HG02588 (cell line): ENCODE results near the gene CKAP2L.

ENCODE experiments used
- ATAC-seq: cut with Tn5 transposase; IDR thresholded peaks from one replicate; pipeline ENCODE4 v1.9.1; 2021; ENCODE audit warnings: mild to moderate bottlenecking, moderate library complexity; ENCODE audit not compliant: unreplicated experiment

Gene CKAP2L, protein sequence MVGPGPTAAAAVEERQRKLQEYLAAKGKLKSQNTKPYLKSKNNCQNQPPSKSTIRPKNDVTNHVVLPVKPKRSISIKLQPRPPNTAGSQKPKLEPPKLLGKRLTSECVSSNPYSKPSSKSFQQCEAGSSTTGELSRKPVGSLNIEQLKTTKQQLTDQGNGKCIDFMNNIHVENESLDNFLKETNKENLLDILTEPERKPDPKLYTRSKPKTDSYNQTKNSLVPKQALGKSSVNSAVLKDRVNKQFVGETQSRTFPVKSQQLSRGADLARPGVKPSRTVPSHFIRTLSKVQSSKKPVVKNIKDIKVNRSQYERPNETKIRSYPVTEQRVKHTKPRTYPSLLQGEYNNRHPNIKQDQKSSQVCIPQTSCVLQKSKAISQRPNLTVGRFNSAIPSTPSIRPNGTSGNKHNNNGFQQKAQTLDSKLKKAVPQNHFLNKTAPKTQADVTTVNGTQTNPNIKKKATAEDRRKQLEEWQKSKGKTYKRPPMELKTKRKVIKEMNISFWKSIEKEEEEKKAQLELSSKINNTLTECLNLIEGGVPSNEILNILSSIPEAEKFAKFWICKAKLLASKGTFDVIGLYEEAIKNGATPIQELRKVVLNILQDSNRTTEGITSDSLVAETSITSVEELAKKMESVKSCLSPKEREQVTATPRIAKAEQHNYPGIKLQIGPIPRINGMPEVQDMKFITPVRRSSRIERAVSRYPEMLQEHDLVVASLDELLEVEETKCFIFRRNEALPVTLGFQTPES

DNA sequence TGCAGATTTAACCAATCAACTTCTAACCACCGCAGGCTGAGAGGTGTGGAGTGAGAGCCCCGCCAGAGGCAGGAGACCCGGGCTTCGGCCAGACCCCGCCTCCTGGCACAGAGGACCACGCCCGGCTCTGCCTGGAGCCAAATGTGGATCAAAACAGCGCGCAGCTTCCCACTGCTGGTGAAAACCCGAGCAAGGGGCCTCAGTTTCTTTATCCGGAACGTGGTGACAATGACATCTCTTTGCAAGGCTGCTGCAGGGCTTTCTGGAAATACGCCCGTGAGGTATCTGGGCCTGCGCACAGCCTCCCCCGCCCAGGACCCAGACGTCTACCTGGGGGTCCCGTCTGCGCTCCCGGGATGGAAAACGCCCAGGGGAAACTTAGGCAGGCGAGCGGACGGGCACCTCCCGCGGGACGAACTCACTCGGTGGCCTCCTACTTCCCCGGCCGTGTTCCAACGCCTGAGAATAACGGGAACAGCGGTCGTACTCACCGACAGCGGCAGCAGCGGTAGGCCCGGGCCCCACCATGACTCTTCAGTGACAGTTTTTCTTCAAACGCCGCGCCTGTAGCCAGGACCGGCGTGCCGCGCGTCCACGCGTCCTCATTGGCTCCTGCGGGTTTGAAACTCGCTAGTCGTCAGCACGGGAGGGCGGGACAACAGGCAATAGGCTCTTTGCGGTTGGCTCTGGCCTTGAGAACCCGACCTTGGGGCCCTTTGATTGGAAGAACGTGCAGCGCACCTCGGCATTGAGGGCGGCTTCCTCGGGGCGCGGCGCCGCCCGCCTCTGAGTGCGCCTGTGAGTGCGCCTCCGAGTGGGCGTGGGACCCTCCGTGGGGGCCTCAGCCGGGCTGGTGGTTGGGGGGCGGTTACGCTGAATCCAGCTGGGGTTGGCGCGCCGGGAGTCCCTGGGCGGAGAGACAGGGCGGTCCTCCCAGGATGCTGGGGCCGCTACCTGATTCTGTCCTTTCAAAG, at the start of gene CKAP2L:
TSS of gene CKAP2L (minus strand) at position 539 of the 974 bp plus-strand sequence. CDS start at position 528, 11 bp downstream.
- ATAC-seq = peak; percentile 98

DNA sequence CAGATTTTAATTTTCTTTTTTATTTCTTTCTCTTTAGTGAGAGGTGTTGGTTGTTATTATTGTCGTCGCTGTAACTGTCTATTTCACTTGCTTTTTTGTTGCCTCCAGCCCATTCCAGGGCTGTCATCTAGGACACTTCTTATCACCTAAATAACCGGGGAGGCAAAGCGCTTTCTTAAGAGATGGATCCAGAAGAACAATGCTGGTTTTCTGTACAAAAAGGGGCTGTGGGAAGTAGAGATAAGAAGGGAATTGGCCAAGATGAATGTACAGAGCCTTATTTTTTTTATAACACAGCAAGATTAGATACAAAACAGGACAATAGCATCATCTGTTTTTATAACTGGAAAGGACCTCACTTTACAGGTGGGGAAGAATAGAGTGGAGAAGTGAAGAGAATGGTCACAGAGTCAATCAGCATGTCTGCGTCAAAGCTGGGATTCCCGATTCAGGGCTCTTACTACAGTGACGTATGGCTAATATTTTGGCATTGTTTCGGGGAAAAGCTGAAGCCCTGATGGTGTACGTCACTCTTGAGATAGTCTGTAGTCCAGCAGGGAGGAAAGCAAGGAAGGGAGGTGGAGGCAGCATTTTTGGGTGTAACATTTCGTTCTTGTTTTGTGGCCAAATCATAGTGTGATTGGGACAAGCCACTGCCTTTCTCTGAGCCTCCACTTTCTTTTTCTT, 49.0 kb upstream of the CKAP2L start:
- no peak for ATAC-seq

DNA sequence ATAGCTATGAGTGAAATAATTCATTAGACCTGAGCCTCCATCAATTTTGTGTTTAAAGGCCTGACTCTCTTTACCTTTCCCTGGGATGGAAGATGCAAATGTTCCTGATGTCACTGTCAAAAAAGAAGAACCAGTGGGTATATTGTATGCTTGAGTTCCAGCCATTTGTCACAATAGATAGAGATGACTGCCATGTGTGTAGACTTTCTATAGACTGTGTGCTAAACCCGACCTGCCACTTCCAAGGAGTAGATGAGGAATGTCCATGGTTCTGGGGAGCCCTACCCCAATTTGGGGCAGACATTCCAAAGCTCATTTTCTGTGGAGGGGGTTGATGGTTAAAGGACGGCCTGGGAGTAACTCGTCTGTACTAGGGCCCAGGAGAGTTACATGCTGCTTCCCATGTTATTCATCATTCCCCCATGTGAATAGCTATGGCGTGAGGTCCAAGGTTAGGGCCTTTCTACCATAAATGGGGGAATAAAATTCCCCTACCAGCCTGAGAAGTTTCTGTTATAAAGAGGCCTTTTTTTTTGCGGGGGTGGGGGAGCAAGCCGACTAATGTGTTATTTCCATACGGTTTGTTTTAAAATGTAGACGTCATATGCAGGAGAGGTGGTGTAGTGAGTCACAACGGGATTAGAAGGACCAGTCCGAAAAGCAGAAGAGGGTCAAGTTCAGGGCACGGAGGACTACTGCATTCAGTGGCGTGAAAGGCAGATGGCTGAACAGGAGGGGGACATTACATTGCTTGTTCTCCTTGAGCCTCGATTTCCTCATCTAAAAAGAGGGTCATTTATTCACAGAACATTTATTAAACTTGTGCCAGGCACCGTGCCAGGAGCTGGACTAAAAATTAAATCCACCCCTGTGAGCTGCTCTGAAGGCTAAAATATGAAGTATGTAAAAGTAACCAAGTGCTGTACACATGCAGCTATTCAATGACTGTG, 48.2 kb upstream of the CKAP2L start:
- ATAC-seq = no peak

DNA sequence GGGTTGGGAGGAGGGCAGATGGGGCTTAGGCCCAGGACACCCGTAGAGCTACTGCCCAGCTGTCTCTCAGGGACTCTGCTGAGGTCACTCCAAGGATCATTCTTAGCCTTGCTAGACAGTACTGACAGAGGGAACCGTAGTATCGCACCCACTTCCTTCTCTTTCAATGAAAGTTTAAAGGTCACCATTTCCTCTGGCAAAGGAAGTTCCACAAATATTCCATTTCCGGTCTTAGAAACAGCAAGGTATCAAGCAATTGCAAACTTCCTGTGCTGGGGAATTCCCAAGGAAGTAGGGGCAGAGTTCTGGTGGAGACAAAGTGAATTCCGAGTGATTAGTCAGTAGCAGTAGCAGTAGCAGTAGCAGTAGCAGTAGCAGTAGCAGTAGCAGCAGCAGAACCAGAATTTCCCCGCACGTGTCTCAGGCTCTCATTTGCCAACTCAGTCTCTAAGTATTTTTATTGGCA, 47.5 kb upstream of the CKAP2L start:
- ATAC-seq = no peak

DNA sequence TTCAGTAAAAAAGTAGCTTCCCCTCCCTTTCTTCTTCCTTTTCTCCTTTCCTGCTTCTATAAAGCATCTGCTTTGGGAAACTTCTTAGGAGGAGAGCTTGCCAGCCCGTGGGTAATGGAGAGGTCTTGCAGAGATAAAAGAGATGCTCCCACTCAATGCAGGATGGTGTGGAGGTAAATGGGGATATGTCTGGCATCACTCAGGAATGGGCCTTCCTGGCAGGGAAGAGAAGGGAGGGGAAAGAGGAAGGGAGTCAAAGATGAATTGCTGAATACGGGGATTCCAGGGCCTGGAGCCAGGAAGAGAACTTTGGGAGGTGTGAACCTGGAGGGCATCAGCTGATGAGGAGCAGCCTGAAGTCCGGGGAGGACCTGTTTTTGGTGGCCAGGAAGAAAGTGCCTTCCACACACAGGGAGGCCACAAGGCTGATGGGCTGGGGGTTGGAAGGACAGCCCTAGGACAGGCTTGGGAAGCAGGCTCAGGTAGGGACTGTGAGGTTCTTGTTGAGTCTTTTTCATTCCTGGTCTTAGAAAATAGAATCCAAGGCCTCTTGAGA, 46.9 kb upstream of the CKAP2L start:
- ATAC-seq = no peak

DNA sequence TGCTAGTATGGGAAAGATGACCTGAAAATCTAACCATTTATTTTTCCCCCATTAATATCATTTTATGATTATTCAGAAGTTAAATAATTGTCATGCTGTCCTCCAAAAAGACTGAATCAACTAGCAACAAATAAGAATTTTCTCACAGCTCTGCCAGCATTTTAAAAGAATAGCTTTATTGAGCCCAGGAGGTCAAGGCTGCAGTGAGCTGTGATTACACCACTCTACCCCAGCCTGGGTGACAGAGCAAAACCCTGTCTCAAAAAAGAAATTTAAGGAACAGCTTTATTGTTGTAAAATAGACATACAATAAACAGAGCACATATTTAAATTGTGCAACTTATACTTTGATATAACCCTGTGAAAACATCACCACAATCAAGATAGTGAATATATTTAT, 44.7 kb upstream of the CKAP2L start:
- no peak for ATAC-seq

DNA sequence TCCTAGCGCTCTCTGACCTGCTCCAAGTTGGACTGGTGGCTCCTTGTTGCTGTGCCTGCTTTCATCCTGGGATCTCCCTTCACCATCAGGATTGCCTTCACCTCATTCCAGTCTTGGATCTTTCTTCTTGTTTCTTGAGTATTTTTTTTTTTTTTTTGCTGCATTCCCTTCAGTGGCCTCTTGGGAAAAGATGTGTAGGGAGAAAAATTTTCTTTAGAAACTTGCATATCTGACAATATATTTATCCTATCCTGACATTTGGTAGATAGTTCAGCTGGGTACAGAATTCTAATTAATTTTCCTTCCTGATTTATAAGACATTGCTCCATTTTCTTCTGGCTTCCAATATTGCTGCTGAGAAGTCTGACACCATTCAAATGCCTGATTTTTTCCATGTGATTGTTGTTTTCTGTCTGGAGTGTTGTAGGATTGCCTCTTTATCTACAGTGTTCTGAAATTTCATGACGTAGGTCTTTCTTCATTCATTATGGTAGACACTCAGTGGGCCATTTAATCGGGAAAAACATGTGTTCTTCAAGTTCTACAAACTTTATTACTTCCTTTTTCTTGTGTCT, 42.9 kb upstream of the CKAP2L start:
- ATAC-seq = no peak

DNA sequence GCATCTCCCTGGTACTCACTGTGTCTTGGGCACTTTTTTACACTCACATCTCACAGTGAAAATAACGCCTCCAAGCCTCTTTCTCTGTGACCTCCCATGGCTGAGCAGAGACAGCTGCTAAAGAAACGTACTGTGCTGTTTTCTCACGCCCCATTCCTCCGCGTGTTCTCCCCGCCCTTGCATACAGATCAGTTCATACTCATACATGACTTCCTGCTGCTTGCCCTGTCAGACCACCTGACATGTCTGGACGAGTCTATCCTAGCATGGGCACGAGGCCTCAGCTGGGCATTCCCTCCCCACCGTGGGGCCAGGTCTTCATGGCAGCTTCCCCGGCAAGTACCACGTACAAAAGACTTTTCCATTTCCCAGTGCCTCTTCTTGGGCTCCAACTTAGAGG, 41.1 kb upstream of the CKAP2L start:
- ATAC-seq = peak; percentile 35

DNA sequence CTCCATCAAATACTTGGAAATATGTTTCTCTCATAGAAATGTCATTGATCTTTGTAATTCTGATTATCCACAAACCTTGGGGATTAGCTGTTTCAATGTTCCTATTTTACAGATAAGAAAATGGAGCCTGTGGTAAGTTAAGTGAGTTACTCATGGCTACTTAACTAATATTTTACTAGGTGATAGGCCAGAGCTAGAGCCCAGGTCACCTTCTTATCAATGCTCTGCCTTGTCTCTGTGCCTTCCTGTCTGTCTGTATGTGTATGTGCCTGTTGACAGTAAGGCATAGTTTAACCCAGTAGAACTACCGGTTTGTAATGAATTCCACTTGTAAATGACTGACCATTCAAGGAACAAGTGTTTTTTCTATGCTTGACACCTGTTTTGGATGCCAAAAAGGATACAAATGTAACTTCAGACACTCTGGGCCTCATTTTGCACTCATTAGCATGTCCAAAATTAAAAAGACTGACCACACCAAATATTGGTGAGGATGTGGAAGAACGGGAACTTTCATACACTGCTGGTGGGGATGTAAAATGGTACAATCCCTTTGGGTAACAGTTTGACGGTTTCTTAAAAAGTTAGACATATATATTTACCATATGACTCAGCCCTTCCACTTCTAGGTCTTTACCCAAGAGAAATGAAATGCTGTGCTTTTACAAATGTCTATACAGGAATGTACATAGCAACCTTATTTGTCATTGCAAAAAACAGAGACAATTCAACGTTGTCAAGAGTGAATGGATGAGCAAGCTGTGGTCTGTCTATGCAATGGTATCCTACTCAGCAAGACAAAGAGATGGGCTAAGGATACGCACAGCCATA, 39.5 kb upstream of the CKAP2L start:
- ATAC-seq = no peak

DNA sequence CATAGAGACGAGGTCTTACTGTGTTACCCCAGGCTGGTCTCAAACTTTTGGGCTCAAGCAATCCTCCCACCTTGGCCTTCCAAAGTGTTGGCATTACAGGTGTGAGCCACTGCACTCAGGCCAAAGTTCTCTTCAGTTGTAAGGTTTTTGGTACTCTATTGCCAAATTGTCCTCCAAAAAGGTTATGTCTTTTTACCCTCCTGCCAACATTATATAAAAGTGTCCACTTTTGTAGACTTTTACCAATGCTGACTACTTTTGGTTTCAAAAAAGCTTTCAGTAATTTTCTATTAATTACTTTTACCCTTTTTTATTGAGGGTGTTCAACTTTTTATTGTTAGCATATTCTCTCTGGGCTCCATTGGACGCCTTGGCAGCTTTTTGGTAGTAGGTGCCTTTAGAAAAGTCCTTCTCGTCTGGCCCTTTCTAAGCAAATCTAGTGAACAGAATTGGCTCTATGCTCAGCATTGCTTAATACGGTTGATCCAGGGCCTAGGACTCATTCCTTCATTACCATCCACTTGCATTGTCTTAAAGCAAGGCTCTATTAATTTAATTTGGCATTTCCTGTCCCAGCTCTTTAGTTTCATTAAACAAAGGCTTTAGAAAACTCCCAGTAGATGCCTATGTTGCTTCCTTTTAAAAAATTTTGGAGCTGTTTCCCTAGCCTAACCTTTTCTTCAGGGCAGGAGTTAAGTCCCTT, 36.6 kb upstream of the CKAP2L start:
- no peak for ATAC-seq

DNA sequence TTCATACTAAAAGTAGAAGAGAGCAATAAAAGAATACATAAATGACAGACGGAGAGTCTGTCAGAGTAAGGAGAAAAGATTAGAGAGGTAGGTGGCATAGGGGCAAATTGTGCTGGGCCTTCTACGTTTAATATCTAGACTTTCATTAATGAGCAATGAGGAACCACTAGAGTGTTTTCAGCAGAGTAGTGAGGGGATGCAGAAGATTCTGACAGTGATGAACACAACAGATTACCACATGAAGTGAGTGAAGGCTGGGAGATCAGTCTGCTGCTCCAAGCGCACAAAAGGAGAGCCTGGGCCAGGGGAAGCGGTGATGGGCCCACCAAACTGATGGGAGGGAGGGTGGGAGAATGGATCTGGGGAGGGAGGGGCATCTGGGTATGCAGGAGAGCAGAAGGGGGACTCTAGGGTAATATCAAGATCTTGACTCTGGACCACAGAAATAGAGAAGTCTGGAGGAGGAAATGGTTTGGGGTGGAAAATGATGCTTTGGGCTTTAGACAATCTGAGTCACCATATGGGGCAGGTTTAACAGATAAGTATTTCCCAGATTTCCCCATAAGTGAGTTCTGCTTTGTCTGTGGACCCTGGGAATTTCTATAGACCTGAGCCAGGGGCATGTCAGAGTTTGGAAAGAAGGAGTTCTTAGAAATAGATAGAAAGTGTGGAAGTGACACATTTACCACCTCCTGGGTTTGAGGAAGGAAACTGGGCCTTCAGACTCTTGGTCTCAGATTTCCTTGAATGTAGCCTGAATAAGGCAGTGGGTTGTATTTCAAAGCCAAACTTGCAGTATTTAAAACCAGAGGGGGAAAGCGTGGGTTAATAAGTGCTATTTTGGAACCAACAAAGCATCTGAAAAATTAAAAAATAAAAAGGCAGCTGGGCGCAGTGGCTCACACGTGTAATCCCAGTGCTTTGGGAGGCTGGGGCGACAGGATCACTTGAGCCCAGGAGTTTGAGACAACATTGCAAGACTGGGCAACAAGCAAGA, 34.9 kb upstream of the CKAP2L start:
- no peak for ATAC-seq

DNA sequence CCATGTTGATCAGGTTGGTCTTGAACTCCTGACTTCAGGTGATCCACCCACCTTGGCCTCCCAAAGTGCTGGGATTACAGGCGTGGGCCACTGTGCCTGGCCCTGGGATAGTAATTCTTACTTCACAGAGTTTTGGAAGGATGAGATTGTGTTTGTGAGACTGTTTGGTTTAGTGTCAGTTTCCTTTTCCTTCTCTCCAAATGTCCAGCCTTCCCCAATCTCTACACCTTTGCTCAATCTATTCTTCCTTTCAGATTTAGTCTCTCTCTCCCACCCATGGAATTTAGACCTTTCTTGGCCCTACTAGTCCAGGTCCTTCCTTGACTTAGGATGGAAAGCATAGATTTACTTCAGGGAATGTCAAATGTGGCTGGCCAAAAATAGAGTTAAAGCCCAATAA, 32.1 kb upstream of the CKAP2L start:
- no peak for ATAC-seq

DNA sequence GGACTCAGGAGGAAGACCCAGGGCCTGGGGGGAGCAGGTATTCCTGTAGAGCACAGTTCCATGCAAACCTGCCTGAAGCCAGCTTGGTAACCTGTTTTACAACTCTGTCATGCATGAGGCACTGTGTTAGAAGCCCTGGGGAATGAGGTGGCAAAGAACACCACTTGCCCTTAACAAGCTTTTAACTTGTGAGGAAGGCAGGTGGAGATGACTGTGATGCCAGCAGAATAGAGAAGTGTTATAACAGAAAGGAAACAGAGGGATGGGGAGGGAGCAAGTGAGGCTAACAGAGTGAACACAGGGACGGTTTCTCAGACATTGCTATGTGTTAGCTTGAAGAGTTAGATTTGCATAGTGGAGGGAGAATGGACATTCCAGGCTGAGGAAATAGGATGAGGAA, 31.4 kb upstream of the CKAP2L start:
- no peak for ATAC-seq

DNA sequence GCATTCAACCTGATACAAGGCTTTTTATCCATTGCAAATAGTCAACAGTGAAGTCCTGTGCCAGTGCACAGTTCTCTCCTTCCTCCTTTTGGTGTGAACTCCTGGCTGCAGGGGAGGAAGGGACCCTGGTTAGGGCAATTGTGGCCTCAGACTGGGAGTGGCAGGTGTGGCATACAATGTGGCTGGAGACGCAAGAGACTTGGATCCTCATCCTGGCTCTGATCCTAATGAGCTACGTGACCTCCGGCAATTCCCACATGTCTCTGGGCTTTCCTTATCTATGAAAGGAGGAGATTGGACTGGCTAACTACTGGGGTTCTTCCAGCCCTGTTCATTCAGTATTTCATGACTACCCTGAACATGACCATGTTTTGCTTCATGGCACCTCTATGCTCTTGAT, 30.4 kb upstream of the CKAP2L start:
- ATAC-seq = no peak

DNA sequence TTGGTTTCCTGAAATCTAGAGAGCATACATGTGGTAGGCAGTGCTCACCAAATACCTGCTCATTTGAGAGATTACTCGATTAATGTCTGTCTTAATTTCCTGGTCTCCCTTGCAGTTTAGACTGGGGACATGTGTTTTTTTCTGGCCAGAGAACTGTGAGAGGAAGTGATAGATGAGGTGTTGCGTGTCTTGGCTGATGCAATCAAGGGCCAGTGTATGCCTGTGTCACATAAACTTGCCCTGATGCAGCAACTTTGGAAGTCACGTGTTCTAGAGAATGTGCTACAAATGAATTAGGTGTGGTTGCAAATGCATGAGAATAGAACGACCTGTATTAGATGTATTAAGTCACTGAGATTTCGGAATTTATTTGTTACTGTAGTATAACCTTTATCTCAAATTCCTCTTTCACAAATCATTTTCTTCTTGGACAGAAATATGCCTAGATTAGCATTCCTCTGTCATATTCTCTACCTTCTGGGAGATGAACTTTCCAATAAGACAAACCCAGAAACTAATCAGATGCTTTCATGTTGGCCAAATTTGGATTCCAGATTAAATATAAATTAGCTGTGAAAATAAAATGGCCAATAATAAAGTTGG, 29.8 kb upstream of the CKAP2L start:
- peak; percentile 62 for ATAC-seq
